WTC11 (cell line): ENCODE results near the gene SPRY2. TPM values are rescaled to one million over a fixed set of nuclear protein-coding genes. Genes with fewer than 3 reads are reported as not detected.

Experiments used
- ATAC-seq: fragments of 200-7000 bp; cut with Tn5 transposase; 2 replicates; pipeline ENCODE4 v1.10.0; 2021; ENCODE audit warnings: mild to moderate bottlenecking, moderate library complexity
- CTCF ChIA-PET: fragments of 300-600 bp; sonication (Branson Sonifier 250); formaldehyde crosslinking; loops from one replicate; lab custom pipeline; 2021; ENCODE audit warnings: antibody characterized with exemption; lab: Charles Lee
- POLR2A ChIA-PET: fragments of 350-600 bp; sonication (Branson Sonifier 250); formaldehyde crosslinking; loops from one replicate; lab custom pipeline; 2021; ENCODE audit warnings: antibody characterized with exemption; lab: Charles Lee
- DNase-seq: peaks from one replicate; pipeline ENCODE4 v3.0.0; 2021; ENCODE audit warnings: low spot score
- H3K27ac Mint-ChIP-seq: 2 replicates; pipeline ENCODE4 v1.8.0; 2021; ENCODE audit warnings: mixed read lengths
- H3K27me3 Mint-ChIP-seq: 2 replicates; pipeline ENCODE4 v1.8.0; 2021; ENCODE audit warnings: low read depth, mild to moderate bottlenecking, moderate library complexity, mixed read lengths
- H3K36me3 Mint-ChIP-seq: 2 replicates; pipeline ENCODE4 v1.8.0; 2021; ENCODE audit warnings: mixed read lengths
- H3K4me1 Mint-ChIP-seq: 2 replicates; pipeline ENCODE4 v1.8.0; 2022; ENCODE audit warnings: mixed read lengths
- H3K4me3 Mint-ChIP-seq: 2 replicates; pipeline ENCODE4 v1.8.0; 2021; ENCODE audit warnings: mild to moderate bottlenecking, moderate library complexity, mixed read lengths
- H3K9me3 Mint-ChIP-seq: 2 replicates; pipeline ENCODE4 v1.8.0; 2021; ENCODE audit warnings: mixed read lengths
- AFF4 ChIP-seq: sonication (generic); formaldehyde crosslinking; IDR thresholded peaks from 2 replicates; pipeline ENCODE4 v1.8.1; 2023; ENCODE audit warnings: mild to moderate bottlenecking, missing genetic modification reagents, borderline replicate concordance
- ATF2 ChIP-seq: sonication (generic); formaldehyde crosslinking; IDR thresholded peaks from 2 replicates; pipeline ENCODE4 v1.8.1; 2022; ENCODE audit warnings: low read depth, missing genetic modification reagents, borderline replicate concordance
- CBFB ChIP-seq: sonication (generic); formaldehyde crosslinking; IDR thresholded peaks from 2 replicates; pipeline ENCODE4 v1.8.1; 2022; ENCODE audit warnings: mild to moderate bottlenecking, low read depth, missing genetic modification reagents
- EMX1 ChIP-seq: fragments of 250-450 bp; sonication (Bioruptor Pico); IDR thresholded peaks from 2 replicates; pipeline ENCODE4 v1.8.0; 2021; ENCODE audit warnings: mild to moderate bottlenecking
- ERG ChIP-seq: fragments of 250-450 bp; sonication (Bioruptor Pico); IDR thresholded peaks from 2 replicates; pipeline ENCODE4 v1.8.0; 2021; ENCODE audit warnings: mild to moderate bottlenecking
- FOXJ3 ChIP-seq: sonication (generic); formaldehyde crosslinking; IDR thresholded peaks from 2 replicates; pipeline ENCODE4 v1.9.0; 2021; ENCODE audit warnings: missing genetic modification reagents, mild to moderate bottlenecking, borderline replicate concordance
- FOXK1 ChIP-seq: sonication (generic); formaldehyde crosslinking; IDR thresholded peaks from 2 replicates; pipeline ENCODE4 v1.8.0; 2022; ENCODE audit warnings: mild to moderate bottlenecking, moderate library complexity, missing genetic modification reagents
- JAZF1 ChIP-seq: fragments of 250-450 bp; sonication (Bioruptor Pico); IDR thresholded peaks from 2 replicates; pipeline ENCODE4 v1.9.0; 2021; ENCODE audit warnings: moderate library complexity, mild to moderate bottlenecking, inconsistent platforms
- NFATC4 ChIP-seq: fragments of 250-450 bp; sonication (Bioruptor Pico); IDR thresholded peaks from 2 replicates; pipeline ENCODE4 v1.9.0; 2021; ENCODE audit warnings: mild to moderate bottlenecking
- USF2 ChIP-seq: sonication (generic); formaldehyde crosslinking; IDR thresholded peaks from 2 replicates; pipeline ENCODE4 v1.8.1; 2023; ENCODE audit warnings: mild to moderate bottlenecking, missing genetic modification reagents, moderate library complexity
- ZMAT4 ChIP-seq: fragments of 250-450 bp; sonication (Bioruptor Pico); IDR thresholded peaks from 2 replicates; pipeline ENCODE4 v1.9.0; 2021; ENCODE audit warnings: mild to moderate bottlenecking
- ZNF121 ChIP-seq: sonication (generic); formaldehyde crosslinking; IDR thresholded peaks from 2 replicates; pipeline ENCODE4 v1.8.0; 2023; ENCODE audit warnings: missing genetic modification reagents
- ZNF317 ChIP-seq: sonication (generic); formaldehyde crosslinking; IDR thresholded peaks from 2 replicates; pipeline ENCODE4 v1.8.1; 2023; ENCODE audit warnings: low read depth, mild to moderate bottlenecking, moderate library complexity, missing genetic modification reagents, borderline replicate concordance
- ZNF416 ChIP-seq: fragments of 250-450 bp; sonication (Bioruptor Pico); IDR thresholded peaks from 2 replicates; pipeline ENCODE4 v1.9.0; 2021; ENCODE audit warnings: mild to moderate bottlenecking, inconsistent platforms
- total RNA-seq: library from RNA; stranded (reverse); gene quantifications from 3 replicates; pipeline ENCODE4 v1.2.3, GENCODE V29; 2021
- TF ChIP-seq, protein P1 (sequence below): sonication (generic); formaldehyde crosslinking; IDR thresholded peaks from 2 replicates; pipeline ENCODE4 v1.8.0; 2023; ENCODE audit warnings: mild to moderate bottlenecking, missing genetic modification reagents
- TF ChIP-seq, protein P2 (sequence below): fragments of 250-450 bp; sonication (Bioruptor Pico); IDR thresholded peaks from 2 replicates; pipeline ENCODE4 v2.1.2; 2022; ENCODE audit warnings: mild to moderate bottlenecking, moderate library complexity
- TF ChIP-seq, protein P3 (sequence below): sonication (generic); formaldehyde crosslinking; IDR thresholded peaks from 2 replicates; pipeline ENCODE4 v1.8.1; 2023; ENCODE audit warnings: mild to moderate bottlenecking, missing genetic modification reagents, moderate library complexity

Gene SPRY2
- total RNA-seq, 1 experiment from 2014 or later = 63.2 TPM

DNA sequence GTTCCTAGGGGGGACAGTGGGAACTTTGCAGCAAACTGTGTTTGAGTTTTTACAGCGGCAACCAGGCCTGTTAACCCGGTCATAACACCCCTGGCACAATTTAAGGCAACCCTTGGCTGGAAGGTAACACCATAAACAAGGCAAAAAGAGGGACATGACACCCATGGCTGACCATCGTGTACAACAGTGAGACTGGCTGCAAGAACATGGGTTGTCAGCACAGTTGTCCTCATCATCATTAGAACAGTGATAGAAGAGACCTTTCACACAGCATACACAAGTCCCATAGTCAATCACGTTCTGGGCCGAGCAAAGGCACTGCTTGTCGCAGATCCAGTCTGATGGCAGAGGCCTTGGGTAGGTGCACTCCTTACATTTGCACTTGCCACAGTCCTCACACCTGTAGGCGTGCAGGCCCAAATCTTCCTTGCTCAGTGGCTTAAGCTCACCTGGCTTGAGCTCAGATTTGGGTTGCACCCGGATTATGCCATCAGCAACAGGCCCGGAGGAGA lies 4.1 kb downstream of the SPRY2 start (continued):
- TF ChIP-seq, protein P1, sequence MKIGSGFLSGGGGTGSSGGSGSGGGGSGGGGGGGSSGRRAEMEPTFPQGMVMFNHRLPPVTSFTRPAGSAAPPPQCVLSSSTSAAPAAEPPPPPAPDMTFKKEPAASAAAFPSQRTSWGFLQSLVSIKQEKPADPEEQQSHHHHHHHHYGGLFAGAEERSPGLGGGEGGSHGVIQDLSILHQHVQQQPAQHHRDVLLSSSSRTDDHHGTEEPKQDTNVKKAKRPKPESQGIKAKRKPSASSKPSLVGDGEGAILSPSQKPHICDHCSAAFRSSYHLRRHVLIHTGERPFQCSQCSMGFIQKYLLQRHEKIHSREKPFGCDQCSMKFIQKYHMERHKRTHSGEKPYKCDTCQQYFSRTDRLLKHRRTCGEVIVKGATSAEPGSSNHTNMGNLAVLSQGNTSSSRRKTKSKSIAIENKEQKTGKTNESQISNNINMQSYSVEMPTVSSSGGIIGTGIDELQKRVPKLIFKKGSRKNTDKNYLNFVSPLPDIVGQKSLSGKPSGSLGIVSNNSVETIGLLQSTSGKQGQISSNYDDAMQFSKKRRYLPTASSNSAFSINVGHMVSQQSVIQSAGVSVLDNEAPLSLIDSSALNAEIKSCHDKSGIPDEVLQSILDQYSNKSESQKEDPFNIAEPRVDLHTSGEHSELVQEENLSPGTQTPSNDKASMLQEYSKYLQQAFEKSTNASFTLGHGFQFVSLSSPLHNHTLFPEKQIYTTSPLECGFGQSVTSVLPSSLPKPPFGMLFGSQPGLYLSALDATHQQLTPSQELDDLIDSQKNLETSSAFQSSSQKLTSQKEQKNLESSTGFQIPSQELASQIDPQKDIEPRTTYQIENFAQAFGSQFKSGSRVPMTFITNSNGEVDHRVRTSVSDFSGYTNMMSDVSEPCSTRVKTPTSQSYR = no peak
- TF ChIP-seq AFF4 (CRISPR knock-in tag) (no peak), ZNF416 (CRISPR knock-in tag) (no peak), USF2 (CRISPR knock-in tag) (no peak), FOXK1 (CRISPR knock-in tag) (no peak), NFATC4 (CRISPR knock-in tag) (no peak), FOXJ3 (no peak), ATF2 (CRISPR knock-in tag) (no peak), JAZF1 (CRISPR knock-in tag) (no peak), EMX1 (CRISPR knock-in tag) (no peak), ZNF121 (CRISPR knock-in tag) (no peak)
- TF ChIP-seq, protein P2, sequence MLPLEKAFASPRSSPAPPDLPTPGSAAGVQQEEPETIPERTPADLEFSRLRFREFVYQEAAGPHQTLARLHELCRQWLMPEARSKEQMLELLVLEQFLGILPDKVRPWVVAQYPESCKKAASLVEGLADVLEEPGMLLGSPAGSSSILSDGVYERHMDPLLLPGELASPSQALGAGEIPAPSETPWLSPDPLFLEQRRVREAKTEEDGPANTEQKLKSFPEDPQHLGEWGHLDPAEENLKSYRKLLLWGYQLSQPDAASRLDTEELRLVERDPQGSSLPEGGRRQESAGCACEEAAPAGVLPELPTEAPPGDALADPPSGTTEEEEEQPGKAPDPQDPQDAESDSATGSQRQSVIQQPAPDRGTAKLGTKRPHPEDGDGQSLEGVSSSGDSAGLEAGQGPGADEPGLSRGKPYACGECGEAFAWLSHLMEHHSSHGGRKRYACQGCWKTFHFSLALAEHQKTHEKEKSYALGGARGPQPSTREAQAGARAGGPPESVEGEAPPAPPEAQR = no peak
- TF ChIP-seq, all 79 proteins: peak for 0

GRCh38 chr13:80336370-80336769 lies 4.6 kb downstream of the SPRY2 start:
- no peak for ATAC-seq
- H3K27me3 Mint-ChIP-seq = no peaks in the 10 kb centered on the region
- H3K9me3 Mint-ChIP-seq = no peaks in the 10 kb centered on the region
- peaks cover 56% of the 10 kb centered on the region for H3K36me3 Mint-ChIP-seq
- TF ChIP-seq, protein P3, sequence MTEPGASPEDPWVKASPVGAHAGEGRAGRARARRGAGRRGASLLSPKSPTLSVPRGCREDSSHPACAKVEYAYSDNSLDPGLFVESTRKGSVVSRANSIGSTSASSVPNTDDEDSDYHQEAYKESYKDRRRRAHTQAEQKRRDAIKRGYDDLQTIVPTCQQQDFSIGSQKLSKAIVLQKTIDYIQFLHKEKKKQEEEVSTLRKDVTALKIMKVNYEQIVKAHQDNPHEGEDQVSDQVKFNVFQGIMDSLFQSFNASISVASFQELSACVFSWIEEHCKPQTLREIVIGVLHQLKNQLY = no peak
- TF ChIP-seq ZNF317 = no peak
- no peak for TF ChIP-seq CBFB (CRISPR knock-in tag)
- TF ChIP-seq JAZF1 (CRISPR knock-in tag) = no peak
- peak; percentile 26; the same call in 1 of the 2 replicates for TF ChIP-seq ZMAT4
- TF ChIP-seq ERG (CRISPR knock-in tag) = no peak
- TF ChIP-seq, all 79 proteins: peak for 1
- no peak for DNase-seq
- POLR2A ChIA-PET = no interaction called here
- no peak overlapping the region for H3K4me3 Mint-ChIP-seq
- CTCF ChIA-PET = interaction anchor here (1.1 kb wide), 1 partner anchor 39 kb away, joined by 3 read pairs; no protein-coding TSS in a partner anchor
- H3K27ac Mint-ChIP-seq = peak overlapping the region; percentile 93; the same call in 1 of the 2 replicates
- peaks cover 47% of the 10 kb centered on the region for H3K4me1 Mint-ChIP-seq
